ENCODE data around the gene JAGN1.

- TF ChIP-seq, protein P1, sequence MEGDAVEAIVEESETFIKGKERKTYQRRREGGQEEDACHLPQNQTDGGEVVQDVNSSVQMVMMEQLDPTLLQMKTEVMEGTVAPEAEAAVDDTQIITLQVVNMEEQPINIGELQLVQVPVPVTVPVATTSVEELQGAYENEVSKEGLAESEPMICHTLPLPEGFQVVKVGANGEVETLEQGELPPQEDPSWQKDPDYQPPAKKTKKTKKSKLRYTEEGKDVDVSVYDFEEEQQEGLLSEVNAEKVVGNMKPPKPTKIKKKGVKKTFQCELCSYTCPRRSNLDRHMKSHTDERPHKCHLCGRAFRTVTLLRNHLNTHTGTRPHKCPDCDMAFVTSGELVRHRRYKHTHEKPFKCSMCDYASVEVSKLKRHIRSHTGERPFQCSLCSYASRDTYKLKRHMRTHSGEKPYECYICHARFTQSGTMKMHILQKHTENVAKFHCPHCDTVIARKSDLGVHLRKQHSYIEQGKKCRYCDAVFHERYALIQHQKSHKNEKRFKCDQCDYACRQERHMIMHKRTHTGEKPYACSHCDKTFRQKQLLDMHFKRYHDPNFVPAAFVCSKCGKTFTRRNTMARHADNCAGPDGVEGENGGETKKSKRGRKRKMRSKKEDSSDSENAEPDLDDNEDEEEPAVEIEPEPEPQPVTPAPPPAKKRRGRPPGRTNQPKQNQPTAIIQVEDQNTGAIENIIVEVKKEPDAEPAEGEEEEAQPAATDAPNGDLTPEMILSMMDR (conservative IDR thresholded peaks at IDR 0.05; ENCODE audit: low read depth, low read length) = no peak
- TF ChIP-seq EZH2 (IDR thresholded peaks at IDR 0.05; ENCODE audit: low read length, unreplicated experiment) (no peak), EZH2phosphoT487 (IDR thresholded peaks at IDR 0.05; ENCODE audit: borderline replicate concordance, low read length) (no peak)
Measured at GRCh38 chr3:9916346-9916733, 25.9 kb downstream of the JAGN1 start.

Measured in PC-3 (cell line).